ENCODE measurements around the gene CUX1.

CUX1 gene

GRCh38 chr7:102232611-102233286, 415.3 kb downstream of the CUX1 start:
- DNase-seq = no peak

DNA sequence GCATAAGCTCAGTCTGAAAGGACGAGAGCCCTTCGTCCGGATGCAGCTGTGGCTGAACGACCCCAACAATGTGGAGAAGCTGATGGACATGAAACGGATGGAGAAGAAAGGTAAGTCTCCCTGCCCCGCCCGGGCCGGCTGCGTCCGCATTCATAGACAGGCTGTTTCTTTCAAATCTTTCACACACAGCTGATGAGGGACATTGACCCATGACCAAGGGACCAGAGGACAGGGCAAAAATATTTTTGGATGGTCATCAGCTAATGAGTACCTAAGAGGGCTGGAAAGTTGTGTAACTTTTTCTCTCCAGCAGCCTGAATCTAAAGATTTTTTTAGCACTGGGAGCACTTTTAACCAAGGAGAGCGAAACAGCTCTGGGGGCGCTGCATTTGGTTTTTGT, 416.7 kb downstream of the CUX1 start:
- DNase-seq = no peak

GRCh38 chr7:102234801-102235550, 417.6 kb downstream of the CUX1 start:
- DNase-seq = no peak

DNA sequence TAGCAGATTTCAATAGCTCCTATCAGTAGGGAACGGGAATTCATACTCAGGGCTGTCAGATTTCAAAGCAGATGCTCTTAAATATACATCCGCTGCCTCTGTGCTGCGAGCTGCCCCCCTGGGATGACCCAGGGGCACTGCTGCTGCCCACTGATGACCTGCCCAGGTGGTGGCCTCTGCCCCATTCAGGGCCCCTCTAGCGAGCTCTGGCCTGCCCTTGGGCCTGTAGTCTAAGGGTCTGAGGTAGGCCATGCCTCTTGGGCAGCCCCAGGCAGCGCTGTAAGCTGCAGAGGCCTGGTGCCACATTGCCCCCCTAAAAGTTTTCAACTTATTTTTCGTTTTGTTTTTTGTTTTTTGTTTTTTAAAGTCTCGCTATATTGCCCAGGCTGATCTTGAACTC, 418.7 kb downstream of the CUX1 start:
- DNase-seq = no peak

DNA sequence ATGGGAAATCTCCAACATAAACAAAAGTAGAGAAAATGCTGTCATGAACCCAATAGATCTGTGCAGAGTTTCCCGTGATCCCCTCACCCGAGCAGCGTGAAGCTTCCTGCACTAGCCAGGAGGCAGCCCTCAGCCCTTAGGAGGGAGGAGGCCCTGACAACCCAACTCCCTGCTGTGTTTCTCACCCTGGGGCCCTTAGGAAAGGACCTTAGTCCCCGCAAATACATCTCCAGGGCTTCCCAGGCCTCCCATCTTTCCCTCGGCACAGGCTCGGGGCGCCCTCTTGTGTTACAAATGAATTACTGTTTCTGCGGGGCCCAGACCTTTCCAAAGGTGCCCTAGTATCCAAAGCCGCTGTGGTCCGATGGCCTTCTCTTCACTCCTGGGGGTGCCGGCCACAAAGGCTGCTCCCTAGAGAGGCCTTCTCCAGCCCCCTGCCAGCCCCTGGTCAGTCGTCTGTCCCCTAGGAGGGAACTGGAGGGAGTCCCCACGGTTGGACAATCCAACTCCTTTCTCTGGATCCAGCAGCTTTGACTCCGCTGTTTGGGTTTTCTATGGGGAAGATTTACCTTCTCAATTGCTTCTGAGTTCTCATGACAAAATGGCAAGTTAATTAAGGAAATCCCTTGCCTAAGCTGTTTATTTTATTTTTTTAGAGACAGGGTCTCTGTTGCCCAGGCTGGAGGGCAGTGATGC, 419.3 kb downstream of the CUX1 start:
- peak; percentile 46 for DNase-seq

DNA sequence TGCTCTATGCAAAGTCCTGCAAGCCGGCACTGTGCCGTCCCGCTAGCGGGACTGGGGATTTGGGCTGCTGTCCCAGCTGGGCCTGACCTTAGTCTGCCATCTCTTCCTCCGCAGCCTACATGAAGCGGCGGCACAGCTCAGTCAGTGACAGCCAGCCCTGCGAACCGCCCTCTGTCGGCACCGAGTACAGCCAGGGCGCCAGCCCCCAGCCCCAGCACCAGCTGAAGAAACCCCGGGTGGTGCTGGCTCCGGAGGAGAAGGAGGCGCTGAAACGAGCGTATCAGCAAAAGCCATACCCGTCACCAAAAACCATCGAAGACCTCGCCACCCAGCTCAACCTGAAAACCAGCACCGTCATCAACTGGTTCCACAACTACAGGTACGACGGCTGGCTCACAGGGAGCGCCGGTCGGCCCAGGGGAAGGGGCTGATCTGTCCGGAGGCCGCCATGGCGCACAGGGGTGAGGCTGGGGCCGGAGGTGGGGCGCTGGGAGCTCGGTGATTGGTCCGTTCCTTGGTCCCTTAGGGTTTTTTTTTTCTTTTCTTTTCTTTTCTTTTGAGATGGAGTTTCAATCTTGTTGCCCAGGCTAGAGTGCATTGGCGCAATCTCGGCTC, 421.9 kb downstream of the CUX1 start:
- DNase-seq = no peak

GRCh38 chr7:102241431-102241830, 424.0 kb downstream of the CUX1 start:
- no peak for DNase-seq

- DNase-seq = no peak
These were observed 427.2 kb downstream of the CUX1 start for GRCh38 chr7:102244601-102245000.

- no peak for DNase-seq
These were observed 430.6 kb downstream of the CUX1 start for GRCh38 chr7:102248081-102248455.

DNA sequence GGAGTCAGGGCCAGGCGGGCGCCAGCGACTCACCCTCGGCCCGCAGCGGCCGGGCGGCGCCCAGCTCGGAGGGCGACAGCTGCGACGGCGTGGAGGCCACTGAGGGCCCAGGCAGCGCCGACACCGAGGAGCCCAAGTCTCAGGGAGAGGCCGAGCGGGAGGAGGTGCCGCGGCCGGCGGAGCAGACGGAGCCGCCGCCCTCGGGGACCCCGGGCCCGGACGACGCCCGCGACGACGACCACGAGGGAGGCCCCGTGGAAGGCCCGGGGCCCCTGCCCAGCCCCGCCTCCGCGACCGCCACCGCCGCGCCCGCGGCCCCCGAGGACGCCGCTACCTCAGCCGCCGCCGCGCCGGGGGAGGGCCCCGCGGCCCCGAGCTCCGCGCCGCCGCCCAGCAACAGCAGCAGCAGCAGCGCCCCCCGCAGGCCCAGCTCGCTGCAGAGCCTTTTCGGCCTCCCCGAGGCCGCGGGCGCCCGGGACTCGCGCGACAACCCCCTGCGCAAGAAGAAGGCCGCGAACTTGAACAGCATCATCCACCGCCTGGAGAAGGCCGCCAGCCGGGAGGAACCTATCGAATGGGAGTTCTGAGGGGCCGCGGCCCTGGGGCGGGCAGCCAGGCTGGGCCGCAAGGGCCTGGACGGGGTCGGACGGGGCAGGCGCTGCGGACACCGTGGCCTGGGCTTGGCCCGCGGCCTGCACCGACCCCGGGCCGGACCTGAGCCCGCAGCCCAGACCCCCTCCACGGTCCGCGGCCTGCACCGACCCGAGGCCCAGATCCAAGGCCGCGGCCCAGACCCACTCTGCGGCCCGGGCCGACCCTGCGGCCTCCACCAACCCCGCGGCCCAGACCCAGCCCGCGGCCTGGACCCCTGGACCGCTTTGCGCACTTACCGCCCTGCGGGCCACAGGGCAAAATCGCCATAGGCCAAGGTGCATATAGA, 431.3 kb downstream of the CUX1 start:
- no peak for DNase-seq

GRCh38 chr7:102251531-102252365, 434.3 kb downstream of the CUX1 start:
- DNase-seq = no peak

- DNase-seq = no peak
These were observed 435.0 kb downstream of the CUX1 start for GRCh38 chr7:102252366-102252982.

DNA sequence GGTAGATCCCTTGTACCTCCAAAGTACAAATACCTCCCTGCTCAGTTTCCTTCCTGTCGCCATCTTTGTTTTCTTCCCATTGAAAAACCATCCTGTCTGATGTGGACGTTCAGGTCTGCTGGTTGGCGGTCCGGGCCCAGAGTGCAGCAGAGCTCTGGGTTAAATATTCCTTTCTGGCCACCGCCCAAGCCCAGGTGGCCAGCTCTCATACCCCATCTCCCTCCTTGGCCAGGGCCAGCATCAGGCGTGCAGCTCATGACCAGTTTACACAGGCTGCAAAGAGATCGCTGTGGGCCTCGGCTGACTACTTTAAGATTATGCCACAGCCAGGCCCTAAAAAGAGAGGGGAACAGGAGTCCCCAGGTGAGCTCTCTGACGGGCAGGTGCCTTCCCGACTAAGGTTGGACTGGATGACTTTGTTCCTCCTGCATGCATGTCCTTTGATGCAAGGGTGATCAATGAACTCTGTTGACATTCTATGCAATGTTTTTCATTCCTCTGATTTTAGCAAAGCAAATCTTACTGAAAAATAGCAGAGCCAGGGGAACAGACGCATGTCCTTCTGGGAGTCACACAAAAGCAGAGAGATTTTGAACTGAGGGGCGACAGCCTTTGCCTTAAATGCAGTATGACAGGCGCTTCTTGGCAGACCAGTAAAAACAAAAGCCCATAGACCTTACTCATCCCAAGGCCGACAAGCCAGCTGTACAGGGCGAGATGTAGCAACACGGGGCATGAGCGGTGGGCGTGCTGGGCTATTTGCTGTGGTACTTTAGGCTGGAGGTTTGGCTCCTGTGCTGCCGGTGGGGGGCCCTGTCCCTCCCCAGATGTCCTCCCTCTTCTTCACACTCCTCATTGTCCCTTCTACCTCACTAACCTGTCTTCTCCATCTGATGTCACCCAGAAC, 435.9 kb downstream of the CUX1 start:
- DNase-seq = no peak

DNA sequence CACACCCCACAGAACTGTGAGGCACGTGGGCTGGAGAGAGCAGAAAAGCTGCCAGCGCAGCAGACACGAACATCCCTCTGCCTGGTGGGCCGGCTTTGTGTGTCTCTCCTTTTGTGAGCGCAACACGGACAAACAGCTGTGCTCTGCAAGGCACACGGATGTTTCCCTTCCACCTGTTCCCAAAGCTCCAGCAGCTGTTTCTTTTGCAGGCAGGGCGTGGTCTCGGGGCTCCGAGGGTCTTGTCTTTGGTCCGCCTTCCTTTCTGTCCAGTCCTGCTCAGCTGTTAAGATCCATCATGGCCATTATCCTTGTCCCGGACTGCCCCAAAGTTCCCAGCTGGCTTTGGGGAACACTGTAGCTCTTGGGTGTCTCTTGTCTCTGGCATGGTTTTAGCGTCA, 436.5 kb downstream of the CUX1 start:
- DNase-seq = no peak

DNA sequence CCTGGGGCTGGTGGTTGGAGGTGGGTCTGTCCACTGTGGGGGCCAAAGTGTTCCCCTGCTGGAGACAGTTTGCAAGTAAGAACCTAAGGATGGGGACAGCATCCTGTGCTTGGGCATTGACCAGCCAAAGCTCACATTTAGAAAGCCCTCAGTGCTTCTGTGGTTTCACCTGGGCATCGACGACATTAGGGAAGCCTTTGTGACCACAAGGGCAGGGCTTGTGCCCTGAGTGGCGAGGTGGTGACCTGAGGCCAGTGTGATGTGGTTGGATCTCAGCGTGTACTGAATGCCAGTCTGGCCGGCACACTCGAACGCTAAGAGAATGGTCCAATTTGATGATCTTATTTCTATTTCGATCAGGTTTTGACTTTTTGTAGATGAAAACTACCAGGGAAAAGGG, 437.1 kb downstream of the CUX1 start:
- no peak for DNase-seq

GRCh38 chr7:102255501-102255900, 438.1 kb downstream of the CUX1 start:
- DNase-seq = no peak

GRCh38 chr7:102255916-102256315, 438.5 kb downstream of the CUX1 start:
- no peak for DNase-seq

GRCh38 chr7:102258073-102258748, 440.8 kb downstream of the CUX1 start:
- DNase-seq = no peak

DNA sequence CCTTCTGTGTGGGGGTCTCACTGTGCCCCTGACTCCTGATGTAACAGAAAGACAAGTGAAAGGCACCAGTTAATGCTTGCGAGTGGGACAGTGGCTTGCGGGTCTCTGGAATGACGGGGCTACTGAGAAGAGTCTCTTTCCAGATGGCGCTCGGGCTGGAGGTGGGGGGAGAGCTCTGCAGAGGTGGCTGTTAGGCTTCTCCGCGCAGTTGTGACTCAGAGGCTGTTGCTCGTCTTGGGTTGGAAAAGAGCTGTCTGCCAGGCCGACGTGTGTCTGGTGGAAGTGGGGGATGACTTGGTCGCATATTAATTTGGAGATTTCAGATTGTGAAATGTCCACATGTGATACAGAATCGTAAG, 441.3 kb downstream of the CUX1 start:
- no peak for DNase-seq

Measured in NCI-H748 treated with DMSO at 0.1 percent for 48 hours (cell line).